HG03095 (cell line): ENCODE results near the gene PTCH2.
"Not testable (repeated sequence)": the region's sequence is repeated elsewhere in the genome, so short reads cannot be mapped to it uniquely, and the experiment has no call there.

ENCODE experiments used
- ATAC-seq: cut with Tn5 transposase; IDR thresholded peaks from one replicate; pipeline ENCODE4 v1.9.1; 2021; ENCODE audit warnings: moderate library complexity; ENCODE audit not compliant: unreplicated experiment

PTCH2 gene

GRCh38 chr1:44819608-44820327, 23.3 kb downstream of the PTCH2 start:
- peak; percentile 77 for ATAC-seq

DNA sequence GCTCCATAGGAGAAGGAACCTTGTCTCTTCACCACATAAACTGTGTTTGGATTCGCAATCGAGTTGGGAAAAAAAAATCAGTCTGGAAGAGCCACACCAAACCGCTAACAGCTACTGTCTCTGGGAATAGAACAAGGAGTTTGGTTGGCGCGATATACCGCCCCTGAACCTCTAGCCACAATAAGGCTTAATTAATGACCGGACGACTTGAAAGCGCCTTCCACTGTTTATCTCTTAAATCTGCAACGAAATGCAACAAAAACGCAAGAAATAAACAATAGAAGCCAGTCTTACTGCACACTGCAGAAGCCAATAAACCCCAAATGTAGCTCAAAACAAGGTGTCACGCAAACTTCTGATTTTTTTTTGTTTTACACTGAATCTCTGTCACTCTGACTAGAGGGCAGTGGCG, 23.9 kb downstream of the PTCH2 start:
- peak; percentile 6 for ATAC-seq

DNA sequence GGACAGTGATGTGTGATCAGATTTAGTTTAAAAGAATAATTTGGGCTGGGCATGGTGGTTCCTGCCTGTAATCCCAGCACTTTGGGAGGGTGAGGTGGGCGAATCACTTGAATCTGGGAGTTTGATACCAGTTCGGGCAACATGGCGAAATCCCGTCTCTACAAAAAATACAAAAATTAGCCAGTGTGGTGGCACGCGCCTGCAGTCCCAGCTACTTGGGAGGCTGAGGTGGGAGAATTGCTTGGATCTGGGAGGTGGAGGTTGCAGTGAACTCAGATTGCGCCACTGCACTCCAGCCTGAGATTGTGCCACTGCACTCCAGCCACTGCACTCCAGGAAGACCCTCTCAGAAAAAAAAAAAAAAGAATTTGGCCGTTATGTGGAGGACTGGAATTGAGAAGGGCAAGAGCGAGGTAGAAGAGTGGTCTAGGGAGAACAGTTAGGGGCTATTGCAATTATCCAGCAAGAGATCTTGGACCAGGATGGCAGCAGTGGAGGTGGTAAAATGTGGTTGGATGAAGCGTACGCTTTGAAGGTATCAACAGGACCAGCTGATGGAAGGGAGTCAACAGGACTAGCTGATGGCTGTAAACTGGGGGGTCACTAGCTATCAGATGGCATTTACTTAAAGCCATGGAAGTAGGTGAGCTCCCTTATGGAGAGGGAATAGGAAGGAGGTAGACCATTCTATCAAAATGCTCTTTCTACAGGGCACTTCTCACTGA, 25.1 kb downstream of the PTCH2 start:
- no peak for ATAC-seq

- no peak for ATAC-seq
Measured at GRCh38 chr1:44817307-44817706, 25.7 kb downstream of the PTCH2 start.

- not testable (repeated sequence) for ATAC-seq
Measured at GRCh38 chr1:44815926-44816325, 27.1 kb downstream of the PTCH2 start.

- ATAC-seq, result no peak
Measured at GRCh38 chr1:44812822-44813543, 30.1 kb downstream of the PTCH2 start.

- ATAC-seq, result no peak
Measured at GRCh38 chr1:44811234-44811633, 31.8 kb downstream of the PTCH2 start.

GRCh38 chr1:44810762-44811105, 32.3 kb downstream of the PTCH2 start:
- ATAC-seq, result not testable (repeated sequence)

DNA sequence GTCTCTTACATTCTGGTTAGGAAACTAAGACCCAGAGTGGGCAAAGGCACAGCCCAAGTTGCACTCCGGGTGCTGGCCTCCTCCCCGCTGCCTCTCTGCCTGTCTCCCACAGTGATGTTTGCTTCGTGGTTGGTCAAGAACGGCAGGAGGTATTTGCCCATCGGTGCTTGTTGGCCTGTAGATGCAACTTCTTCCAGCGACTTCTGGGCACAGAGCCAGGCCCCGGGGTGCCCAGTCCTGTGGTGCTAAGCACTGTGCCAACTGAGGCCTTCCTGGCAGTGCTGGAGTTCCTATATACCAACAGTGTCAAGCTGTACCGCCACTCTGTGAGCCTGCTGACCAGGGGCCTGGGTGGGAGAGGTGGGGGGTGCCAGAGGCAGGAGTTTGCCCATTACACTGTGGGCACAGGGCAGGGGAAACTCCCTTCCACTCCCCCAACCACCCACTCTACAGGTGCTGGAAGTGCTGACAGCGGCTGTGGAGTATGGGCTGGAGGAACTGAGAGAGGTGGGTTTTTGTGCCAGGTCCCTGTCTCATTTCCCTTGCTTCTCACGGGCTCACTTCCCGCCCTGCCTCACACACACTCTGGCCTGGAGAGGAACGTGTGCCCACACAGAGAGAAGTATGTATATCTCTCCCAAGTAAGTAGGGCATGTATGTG, 32.8 kb downstream of the PTCH2 start:
- ATAC-seq, result no peak

DNA sequence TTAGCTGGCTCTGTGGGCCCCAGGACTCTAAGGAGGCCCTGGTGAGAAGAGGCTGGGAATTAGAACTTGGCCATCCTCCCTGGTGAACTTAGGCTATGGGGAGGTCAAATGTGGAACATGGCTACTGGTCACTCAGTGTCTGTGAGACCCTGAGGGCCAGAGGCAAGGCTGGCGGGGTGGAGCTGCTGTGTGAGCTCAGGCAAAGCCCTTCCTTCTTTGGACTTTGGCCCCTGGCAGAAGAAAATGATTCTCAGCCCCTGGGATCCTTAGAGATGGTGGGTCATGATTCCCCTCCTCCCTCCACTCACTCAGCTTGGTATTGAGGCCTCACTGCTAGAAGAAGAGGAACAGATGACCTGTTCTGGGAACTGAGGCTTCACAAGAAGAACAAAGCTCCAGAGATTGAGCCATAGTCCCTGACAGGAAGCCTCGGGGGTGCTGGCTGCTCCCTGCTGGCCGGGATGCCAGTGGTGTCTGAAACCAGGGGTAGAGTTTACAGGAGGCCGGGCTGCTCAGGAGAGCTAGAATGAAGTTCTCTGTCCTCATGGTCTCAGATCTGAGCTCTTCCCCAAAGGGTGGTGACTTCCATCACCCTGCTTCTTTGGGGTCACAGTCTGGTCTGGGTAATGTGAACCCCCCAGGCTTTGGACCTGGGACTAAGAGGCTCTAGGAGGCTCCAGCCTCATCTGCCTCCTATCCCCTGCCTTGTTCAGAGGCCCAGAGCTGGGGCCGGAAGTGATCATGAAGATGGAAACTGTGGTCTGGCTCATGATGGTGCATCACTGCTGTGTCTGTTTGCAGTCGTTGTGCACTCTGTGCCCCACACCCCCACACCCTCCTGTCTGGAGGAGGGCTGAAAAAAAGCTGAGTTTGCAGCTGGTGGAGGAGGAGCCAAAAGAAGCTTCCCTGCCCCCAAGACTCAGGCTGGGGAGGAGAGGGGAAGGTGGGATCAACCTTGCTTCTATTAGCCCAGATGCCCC, 33.8 kb downstream of the PTCH2 start:
- peak; percentile 45 for ATAC-seq

- ATAC-seq, result no peak
Measured at GRCh38 chr1:44808063-44808937, 34.8 kb downstream of the PTCH2 start, which contains the start of gene BTBD19. Gene BTBD19, plus strand, starts transcription at chr1:44808523. Its CDS starts 298 bp downstream, at chr1:44808821.

GRCh38 chr1:44807364-44808062, 35.5 kb downstream of the PTCH2 start:
- ATAC-seq, result no peak

- ATAC-seq, result no peak
Measured at GRCh38 chr1:44806704-44807363, 36.2 kb downstream of the PTCH2 start, which contains the start of gene DYNLT4. Gene DYNLT4, minus strand, starts transcription at chr1:44807351. Its CDS starts 683 bp downstream, at chr1:44806668.

DNA sequence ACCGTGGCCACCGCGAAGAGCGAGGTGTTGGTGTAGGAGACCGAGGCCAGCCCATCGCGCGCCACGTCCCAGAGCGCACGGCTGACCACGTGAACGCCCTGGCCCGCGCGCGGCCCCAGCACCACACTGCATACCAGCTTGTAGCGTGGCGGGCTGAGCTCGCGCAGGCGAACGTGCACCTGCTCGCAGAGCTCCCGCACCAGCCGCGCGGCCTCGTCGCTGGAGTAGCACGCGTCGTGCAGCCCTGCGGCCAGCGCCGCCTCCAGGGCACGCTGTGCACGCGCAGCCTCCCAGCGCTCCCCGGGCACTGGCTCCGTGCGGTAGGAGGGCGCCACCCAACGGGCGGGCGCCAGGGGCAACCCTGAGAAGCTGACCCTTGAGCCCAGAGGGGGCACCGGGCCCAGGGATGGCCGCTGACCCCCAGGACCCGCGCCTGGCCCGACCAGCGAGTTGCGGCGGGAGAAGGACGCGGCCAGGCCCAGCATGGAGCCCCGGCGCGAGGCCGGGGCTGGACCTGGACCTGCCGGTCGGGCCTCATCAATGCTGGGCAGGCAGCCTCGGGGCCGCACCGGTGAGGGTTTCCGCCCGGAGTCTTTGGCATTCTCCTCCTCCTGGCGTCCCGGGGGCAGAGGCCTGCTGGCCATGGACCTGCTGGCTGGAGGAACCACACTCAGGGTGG, 36.9 kb downstream of the PTCH2 start:
- no peak for ATAC-seq

DNA sequence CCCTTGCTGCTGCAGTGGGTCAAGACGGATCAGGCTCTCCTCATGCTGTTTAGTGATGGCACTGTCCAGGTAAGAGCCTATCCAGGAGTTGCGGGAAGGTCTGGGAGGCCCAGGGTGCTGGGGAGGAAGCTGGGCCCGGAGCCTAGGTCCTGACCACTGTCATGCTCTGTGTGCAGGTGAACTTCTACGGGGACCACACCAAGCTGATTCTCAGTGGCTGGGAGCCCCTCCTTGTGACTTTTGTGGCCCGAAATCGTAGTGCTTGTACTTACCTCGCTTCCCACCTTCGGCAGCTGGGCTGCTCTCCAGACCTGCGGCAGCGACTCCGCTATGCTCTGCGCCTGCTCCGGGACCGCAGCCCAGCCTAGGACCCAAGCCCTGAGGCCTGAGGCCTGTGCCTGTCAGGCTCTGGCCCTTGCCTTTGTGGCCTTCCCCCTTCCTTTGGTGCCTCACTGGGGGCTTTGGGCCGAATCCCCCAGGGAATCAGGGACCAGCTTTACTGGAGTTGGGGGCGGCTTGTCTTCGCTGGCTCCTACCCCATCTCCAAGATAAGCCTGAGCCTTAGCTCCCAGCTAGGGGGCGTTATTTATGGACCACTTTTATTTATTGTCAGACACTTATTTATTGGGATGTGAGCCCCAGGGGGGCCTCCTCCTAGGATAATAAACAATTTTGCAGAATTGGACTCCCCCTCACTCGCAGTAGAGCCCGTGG, 37.6 kb downstream of the PTCH2 start:
- ATAC-seq, result no peak

DNA sequence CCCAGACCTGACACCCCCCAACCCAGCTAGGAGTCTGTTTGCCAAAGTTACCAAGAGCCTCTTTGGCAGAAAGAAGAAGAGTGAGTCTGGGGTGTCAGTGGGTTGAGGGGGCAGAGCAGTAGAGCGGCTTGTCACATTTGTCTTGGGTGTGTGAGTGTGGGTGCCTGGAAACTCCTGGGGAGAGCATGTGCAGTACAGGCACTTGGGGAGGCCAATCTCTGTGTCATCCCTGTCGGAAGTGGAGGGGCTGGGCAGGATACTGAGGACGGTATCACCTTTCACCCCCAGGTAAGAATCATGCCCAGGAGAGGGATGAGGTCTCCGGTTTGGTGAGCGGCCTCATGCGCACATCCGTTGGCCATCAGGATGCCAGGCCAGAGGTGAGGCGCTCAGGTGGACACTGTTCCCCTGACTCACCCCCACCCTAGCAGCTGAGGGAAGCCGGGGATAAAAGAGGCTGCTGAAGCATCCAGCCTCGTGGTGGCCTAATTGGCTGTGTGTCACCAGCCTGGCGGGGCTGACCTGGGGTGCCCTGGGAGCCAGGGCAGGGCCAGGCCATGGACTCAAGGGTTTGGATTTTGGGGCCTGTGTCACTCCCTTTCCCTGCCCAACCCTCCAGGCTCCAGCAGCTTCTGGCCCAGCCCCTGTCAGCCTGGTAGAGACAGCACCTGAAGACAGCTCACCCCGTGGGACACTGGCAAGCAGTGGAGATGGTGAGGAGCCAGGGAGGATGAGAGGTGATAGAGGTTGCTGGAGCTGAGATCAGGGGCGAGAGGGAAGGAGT, 39.5 kb downstream of the PTCH2 start:
- no peak for ATAC-seq
